Stimulated activated CD4-positive, alpha-beta T cell treated with anti-CD3 and anti-CD28 coated beads, TNF-alpha, amount 100 ng/mL, for 48 hours (primary cell): ENCODE measurements around the gene NT5C1A.

Experiments
- DNase-seq, 3 donors: peaks; one replicate each; pipeline ENCODE4 v3.0.0-alpha.2; 2020; ENCODE audit warnings: low read depth in 3 of 3

The NT5C1A gene

GRCh38 chr1:39659538-39659937, 12.4 kb downstream of the NT5C1A start:
- no peak for DNase-seq

GRCh38 chr1:39659110-39659509, 12.8 kb downstream of the NT5C1A start:
- no peak for DNase-seq

GRCh38 chr1:39657923-39658485, 13.9 kb downstream of the NT5C1A start:
- peak; percentile 39 to 68 (median 45) for DNase-seq

GRCh38 chr1:39657402-39657801, 14.5 kb downstream of the NT5C1A start:
- no peak for DNase-seq

GRCh38 chr1:39656391-39656790, 15.5 kb downstream of the NT5C1A start:
- no peak for DNase-seq

GRCh38 chr1:39655578-39656268, 16.2 kb downstream of the NT5C1A start:
- no peak for DNase-seq

- no peak for DNase-seq
Observed at GRCh38 chr1:39654291-39654690, 17.6 kb downstream of the NT5C1A start.

- DNase-seq = peak; percentile 56 to 65 (median 64)
Observed at GRCh38 chr1:39653546-39654031, 18.3 kb downstream of the NT5C1A start.

GRCh38 chr1:39652554-39652953, 19.4 kb downstream of the NT5C1A start:
- no peak for DNase-seq

- DNase-seq = no peak
Observed at GRCh38 chr1:39652105-39652504, 19.8 kb downstream of the NT5C1A start.

GRCh38 chr1:39650431-39650830, 21.5 kb downstream of the NT5C1A start:
- no peak for DNase-seq

GRCh38 chr1:39649636-39650185, 22.2 kb downstream of the NT5C1A start:
- no peak for DNase-seq

GRCh38 chr1:39648496-39648895, 23.4 kb downstream of the NT5C1A start:
- no peak for DNase-seq

GRCh38 chr1:39647247-39647646, 24.7 kb downstream of the NT5C1A start:
- no peak for DNase-seq

- DNase-seq = no peak
Observed at GRCh38 chr1:39646232-39647081, 25.4 kb downstream of the NT5C1A start.

GRCh38 chr1:39645411-39646043, 26.4 kb downstream of the NT5C1A start:
- no peak for DNase-seq

- no peak for DNase-seq
Observed at GRCh38 chr1:39643705-39644104, 28.2 kb downstream of the NT5C1A start.

GRCh38 chr1:39642796-39643195, 29.1 kb downstream of the NT5C1A start:
- no peak for DNase-seq

- DNase-seq = no peak
Observed at GRCh38 chr1:39640861-39641260, 31.0 kb downstream of the NT5C1A start.

- peak; percentile 39 to 68 (median 44) for DNase-seq
Observed at GRCh38 chr1:39639305-39640130, 32.4 kb downstream of the NT5C1A start, which contains the start of gene HEYL. Gene HEYL, minus strand, starts transcription at chr1:39639643. Its CDS starts 18 bp downstream, at chr1:39639625.

GRCh38 chr1:39638965-39639304, 33.0 kb downstream of the NT5C1A start:
- DNase-seq = no peak
